K562 (cell line): Measurements from ENCODE around the gene ADGRD1. TPM values are rescaled to one million over a fixed set of nuclear protein-coding genes. Genes with fewer than 3 reads are reported as not detected.

Source experiments
- ATAC-seq: fragments of 200-7000 bp; cut with Tn5 transposase; 3 replicates; pipeline ENCODE4 v1.9.1; 2020; ENCODE audit warnings: moderate library complexity
- BruUV-seq: library from RNA; stranded (reverse); fragments of 400-500 nt; replicated peaks from 2 replicates; lab custom pipeline; 2021; lab: Mats Ljungman, UMichigan
- CTCF ChIA-PET: fragments of 300-600 bp; formaldehyde crosslinking; extraction: SDS; loops from one replicate; lab custom pipeline; 2021; ENCODE audit warnings: low intra/inter-chr PET ratio; lab: Yijun Ruan, JAX
- POLR2A ChIA-PET: fragments of 300-600, 350-650 bp; sonication (Branson Sonifier 250); formaldehyde crosslinking; extraction: SDS; loops from one replicate; lab custom pipeline; 2021; ENCODE audit warnings: antibody characterized with exemption, inconsistent platforms; lab: Yijun Ruan, JAX
- DNase-seq, 4 experiments: peaks; one replicate each; pipeline versions ENCODE4 v3.0.0 to v3.0.0-alpha.2; 2011 to 2018; ENCODE audit warnings: low spot score in 3 of 4, mixed read lengths in 3 of 4; ENCODE audit errors: extremely low read depth in 1 of 4
- FAIRE-seq: peaks from 2 replicates; lab custom pipeline; 2011; peaks lifted over from hg19 to GRCh38; lab: Jason Lieb, UNC
- H2AFZ ChIP-seq: 2 replicates; pipeline ENCODE4 v1.6.0; 2011; ENCODE audit warnings: low read depth, low read length, control low read depth, inconsistent platforms
- H3K27ac ChIP-seq: fragments of 200-600 bp; 3 replicates; pipeline ENCODE4 v1.8.0; 2011; ENCODE audit warnings: low read depth, mild to moderate bottlenecking, control low read depth, inconsistent platforms, low read length, moderate library complexity, mixed read lengths; ENCODE audit errors: extremely low read depth
- H3K27me3 ChIP-seq, 2 experiments: fragments of 300-600 bp in 1 of 2; 2 replicates in 1 of 2; 3 replicates in 1 of 2; pipeline versions ENCODE4 v1.6.0 to v1.8.0; 2011; ENCODE audit warnings: inconsistent platforms in 2 of 2, low read length in 2 of 2, mild to moderate bottlenecking in 1 of 2, mixed read lengths in 1 of 2, moderate library complexity in 1 of 2; ENCODE audit not compliant: control insufficient read depth in 2 of 2, insufficient read depth in 2 of 2
- H3K36me3 ChIP-seq: fragments of 300-600 bp; 3 replicates; pipeline ENCODE4 v1.8.0; 2011; ENCODE audit warnings: mild to moderate bottlenecking, low read length, inconsistent platforms; ENCODE audit not compliant: control insufficient read depth, insufficient read depth
- H3K4me1 ChIP-seq, 2 experiments: fragments of 200-600 bp in 1 of 2; replicated peaks in 1 of 2; 2 replicates in 1 of 2; 3 replicates in 1 of 2; pipeline versions ENCODE4 v1.5.1 to v1.8.0; 2011; ENCODE audit warnings: inconsistent platforms in 2 of 2, low read length in 2 of 2, mild to moderate bottlenecking in 1 of 2, mixed read lengths in 1 of 2, moderate library complexity in 1 of 2; ENCODE audit not compliant: control insufficient read depth in 2 of 2, insufficient read depth in 2 of 2
- H3K4me2 ChIP-seq: 2 replicates; pipeline ENCODE4 v1.6.1; 2011; ENCODE audit warnings: low read length, control low read depth, inconsistent platforms, mixed read lengths; ENCODE audit not compliant: insufficient read depth
- H3K4me3 ChIP-seq: fragments of 200-600 bp; sonication (generic), shearing (Covaris generic); 2 replicates; pipeline ENCODE4 v1.5.1; 2016; ENCODE audit warnings: control low read depth, inconsistent platforms
- H3K79me2 ChIP-seq: fragments of 200-600 bp; 3 replicates; pipeline ENCODE4 v1.8.0; 2011; ENCODE audit warnings: low read length, inconsistent platforms; ENCODE audit not compliant: control insufficient read depth, insufficient read depth
- H3K9ac ChIP-seq, 2 experiments: 2 replicates each; pipeline versions ENCODE4 v1.6.0 to v1.6.1; 2011; ENCODE audit warnings: low read depth in 2 of 2, low read length in 2 of 2, control low read depth in 1 of 2, inconsistent platforms in 1 of 2, mild to moderate bottlenecking in 1 of 2, mixed read lengths in 1 of 2; ENCODE audit not compliant: insufficient read depth in 1 of 2
- H3K9me1 ChIP-seq: one replicate; pipeline ENCODE4 v1.6.0; 2011; ENCODE audit warnings: inconsistent platforms, mild to moderate bottlenecking, low read length, moderate library complexity; ENCODE audit not compliant: control insufficient read depth, insufficient read depth
- H3K9me3 ChIP-seq: replicated peaks from 2 replicates; pipeline ENCODE4 v1.5.1; 2011; ENCODE audit warnings: low read depth, low read length, inconsistent platforms; ENCODE audit not compliant: control insufficient read depth, insufficient read depth
- H4K20me1 ChIP-seq: replicated peaks from 2 replicates; pipeline ENCODE4 v1.6.1; 2011; ENCODE audit warnings: low read length, inconsistent platforms, mixed read lengths; ENCODE audit not compliant: control insufficient read depth, insufficient read depth
- FOXA1 ChIP-seq: fragments of 450-650 bp; IDR thresholded peaks from 2 replicates; pipeline ENCODE4 v1.6.1; 2016; ENCODE audit warnings: mild to moderate bottlenecking, borderline replicate concordance
- HMBOX1 ChIP-seq: sonication (generic); IDR thresholded peaks from 2 replicates; pipeline ENCODE4 v1.6.1; 2016
- LCOR ChIP-seq: sonication (generic); formaldehyde crosslinking; IDR thresholded peaks from 2 replicates; pipeline ENCODE4 v1.8.0; 2022; ENCODE audit warnings: mild to moderate bottlenecking, missing genetic modification reagents
- MTA3 ChIP-seq: fragments of 450-650 bp; formaldehyde crosslinking; IDR thresholded peaks from 2 replicates; pipeline ENCODE4 v1.6.1; 2017; ENCODE audit warnings: mild to moderate bottlenecking, borderline replicate concordance
- NCOA1 ChIP-seq: fragments of 450-650 bp; IDR thresholded peaks from 2 replicates; pipeline ENCODE4 v1.6.1; 2016; ENCODE audit warnings: low read depth
- PATZ1 ChIP-seq: fragments of 250-450 bp; sonication (Bioruptor Pico); IDR thresholded peaks from 2 replicates; pipeline ENCODE4 v1.5.0; 2020; ENCODE audit warnings: mild to moderate bottlenecking, borderline replicate concordance
- SIX5 ChIP-seq, 2 experiments: IDR thresholded peaks; 2 replicates each; pipeline ENCODE4 v1.6.1; 2011; ENCODE audit warnings: low read length in 2 of 2, borderline replicate concordance in 1 of 2, low read depth in 1 of 2, mild to moderate bottlenecking in 1 of 2, moderate library complexity in 1 of 2; ENCODE audit not compliant: insufficient read depth in 1 of 2
- ZMIZ1 ChIP-seq, 2 experiments: fragments of 150-350 bp in 1 of 2; IDR thresholded peaks; 2 replicates each; pipeline ENCODE4 v1.6.1; 2012 to 2016; ENCODE audit warnings: low read depth in 2 of 2, low read length in 2 of 2, mild to moderate bottlenecking in 1 of 2, moderate library complexity in 1 of 2
- ZNF133 ChIP-seq: fragments of 250-450 bp; sonication (Bioruptor Pico); IDR thresholded peaks from 2 replicates; pipeline ENCODE4 v1.4.0; 2020; ENCODE audit warnings: mild to moderate bottlenecking
- ZNF146 ChIP-seq: IDR thresholded peaks from one replicate; pipeline ENCODE4 v1.6.1; 2018; ENCODE audit warnings: missing compliant biosample characterization; ENCODE audit not compliant: unreplicated experiment
- ZNF740 ChIP-seq, 3 experiments: fragments of 200-800 bp in 1 of 3; sonication (Bioruptor generic) in 1 of 3; sonication (generic) in 1 of 3; formaldehyde crosslinking in 1 of 3; IDR thresholded peaks; 2 replicates each; pipeline versions ENCODE4 v1.6.1 to v1.8.0; 2016 to 2022; ENCODE audit warnings: mild to moderate bottlenecking in 2 of 3, missing compliant biosample characterization in 2 of 3, missing genetic modification characterization in 2 of 3, missing genetic modification reagents in 1 of 3
- WGBS: fragments of 100-300 bp; shearing (Covaris generic); methylation state at CpG from one replicate; pipeline ENCODE4 v1.1.6; 2016; ENCODE audit warnings: low coverage, mixed read lengths; ENCODE audit not compliant: insufficient coverage; ENCODE audit errors: missing lambda C conversion rate; 5-methylcytosine and 5-hydroxymethylcytosine counted together
- in situ Hi-C: fragments of 300-500 bp; cut with MboI; formaldehyde crosslinking; loops from 4 replicates; pipeline ENCODE4 v1.15.0; 2018; ENCODE audit warnings: inconsistent platforms, mixed read lengths
- intact Hi-C: fragments of 100-400 bp; cut with micrococcal nuclease; formaldehyde crosslinking; loops from 2 replicates; pipeline ENCODE4 v1.14.2; 2022
- polyA plus RNA-seq, 8 experiments: library from polyadenylated mRNA; depleted of rRNA in 4 of 8; stranded (reverse) in 5 of 8; unstranded in 3 of 8; fragments of >200 nt; fragmentation: Nextera tagmentation in 2 of 8; fragmentation: Illumina TruSeq in 1 of 8; extraction: Ambion mirVana in 2 of 8; extraction: Trizol in 1 of 8; gene quantifications; 2 replicates each; pipeline versions ENCODE4 v1.2.1 to v1.2.3, GENCODE V29; 2011 to 2014; ENCODE audit warnings: inconsistent platforms in 1 of 8, missing spikeins in 1 of 8
- total RNA-seq, 7 experiments: library from RNA; depleted of rRNA in 6 of 7; stranded (reverse); fragments of >200 nt in 6 of 7; fragmentation: Illumina TruSeq in 2 of 7; extraction: Trizol in 2 of 7; gene quantifications; 2 replicates each; pipeline versions ENCODE4 v1.2.1 to v1.2.3, GENCODE V29; 2011 to 2021; ENCODE audit warnings: low replicate concordance in 1 of 7

The ADGRD1 gene
- total and polyA plus RNA-seq, 9 of the 15 experiments (the other 6 are each of a cell fraction or from before 2014, with no cell fraction given), result 1.7 to 11.7 (median 3.3) TPM

GRCh38 chr12:131093604-131093955 is 139.9 kb downstream of the ADGRD1 start (continued):
- no peak for TF ChIP-seq HMBOX1
- no peak for TF ChIP-seq MTA3
- TF ChIP-seq SIX5 (IDR thresholded peaks at IDR 0.05; ENCODE audit: borderline replicate concordance in 1 of 2, insufficient read depth in 1 of 2, low read depth in 1 of 2, low read length in 2 of 2), result no peak

GRCh38 chr12:131093971-131094830 is 140.5 kb downstream of the ADGRD1 start:
- Histone ChIP-seq H3K4me3 (no peak overlapping the region), H2AFZ (no peak overlapping the region), H3K4me2 (no peak overlapping the region), H3K27me3 (peaks cover 9 to 68% of the 10 kb centered on the region in 2 experiments; a peak in 4 of 5 replicates), H3K4me1 (peaks cover 0 to 8% of the 10 kb centered on the region in 2 experiments; a peak in 2 of 5 replicates), H3K36me3 (no peaks in the 10 kb centered on the region), H3K79me2 (no peaks in the 10 kb centered on the region), H3K9me1 (no peaks in the 10 kb centered on the region), H4K20me1 (0 out of 2 replicates have a peak, but pooled peaks cover 14% of the 10 kb centered on the region), H3K27ac (no peak overlapping the region), H3K9ac (no peak overlapping the region), H3K9me3 (no peaks in the 10 kb centered on the region)
- intact Hi-C loops, result no loop called here
- ChIA-PET POLR2A (no interaction called here), CTCF (no interaction called here)
- FAIRE-seq (no peak), ATAC-seq (no peak), DNase-seq (no peak)
- WGBS, result 17% methylated on average over 9 of the region's 11 CpGs
- in situ Hi-C loops, result no loop called here
- no TSS peak for BruUV-seq
- TF ChIP-seq ZNF740 (CRISPR knock-in tag; IDR thresholded peaks at IDR 0.05) (no peak), ZNF740 (tag; IDR thresholded peaks at IDR 0.05) (no peak), ZNF146 (no peak), PATZ1 (CRISPR knock-in tag) (no peak), FOXA1 (no peak), LCOR (CRISPR knock-in tag) (no peak), ZNF133 (CRISPR knock-in tag) (no peak), ZMIZ1 (IDR thresholded peaks at IDR 0.05; ENCODE audit: low read depth in 2 of 2, low read length in 2 of 2) (no peak), NCOA1 (no peak)
